ENCODE results near the gene QKI.

Gene QKI

GRCh38 chr6:163392533-163392932, 22.0 kb upstream of the QKI start:
- DNase-seq: no peak

DNA sequence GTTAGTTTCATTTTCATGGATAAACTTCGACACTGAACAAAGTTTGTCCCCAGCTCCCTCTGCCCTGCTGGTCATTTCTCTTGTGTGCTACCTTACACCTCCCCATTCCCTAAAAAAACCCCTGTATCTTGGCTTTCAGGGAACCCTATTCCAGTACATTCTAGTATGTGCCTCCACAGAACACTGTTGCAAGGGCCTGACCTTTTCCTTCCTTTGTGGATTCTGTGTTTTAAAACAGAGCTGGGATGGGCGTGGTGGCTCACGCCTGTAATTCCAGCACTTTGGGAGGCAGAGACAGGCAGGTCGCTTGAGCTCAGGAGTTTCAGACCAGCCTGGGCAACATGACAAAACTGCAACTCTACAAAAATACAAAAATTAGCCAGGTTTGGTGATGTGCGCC, 20.6 kb upstream of the QKI start:
- DNase-seq: no peak

DNA sequence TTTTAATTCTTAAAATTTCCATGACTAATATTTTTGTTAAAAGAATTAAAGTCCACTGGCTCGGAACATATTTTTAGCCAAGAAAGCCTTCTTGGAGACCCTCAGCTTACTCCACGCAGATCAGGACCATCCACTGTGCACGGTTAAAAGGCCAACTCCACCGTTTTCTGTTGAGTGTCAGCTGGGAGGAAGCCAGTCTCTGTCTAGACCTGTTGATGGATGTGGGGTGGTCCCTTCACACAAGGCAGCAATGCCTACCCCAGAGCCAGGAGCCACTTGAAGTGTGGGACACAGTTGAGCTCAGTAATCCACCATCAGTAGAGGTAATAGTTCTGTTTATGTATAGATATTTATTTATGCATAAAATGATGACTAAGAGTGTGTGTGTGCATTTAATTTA, 19.9 kb upstream of the QKI start:
- DNase-seq: no peak

DNA sequence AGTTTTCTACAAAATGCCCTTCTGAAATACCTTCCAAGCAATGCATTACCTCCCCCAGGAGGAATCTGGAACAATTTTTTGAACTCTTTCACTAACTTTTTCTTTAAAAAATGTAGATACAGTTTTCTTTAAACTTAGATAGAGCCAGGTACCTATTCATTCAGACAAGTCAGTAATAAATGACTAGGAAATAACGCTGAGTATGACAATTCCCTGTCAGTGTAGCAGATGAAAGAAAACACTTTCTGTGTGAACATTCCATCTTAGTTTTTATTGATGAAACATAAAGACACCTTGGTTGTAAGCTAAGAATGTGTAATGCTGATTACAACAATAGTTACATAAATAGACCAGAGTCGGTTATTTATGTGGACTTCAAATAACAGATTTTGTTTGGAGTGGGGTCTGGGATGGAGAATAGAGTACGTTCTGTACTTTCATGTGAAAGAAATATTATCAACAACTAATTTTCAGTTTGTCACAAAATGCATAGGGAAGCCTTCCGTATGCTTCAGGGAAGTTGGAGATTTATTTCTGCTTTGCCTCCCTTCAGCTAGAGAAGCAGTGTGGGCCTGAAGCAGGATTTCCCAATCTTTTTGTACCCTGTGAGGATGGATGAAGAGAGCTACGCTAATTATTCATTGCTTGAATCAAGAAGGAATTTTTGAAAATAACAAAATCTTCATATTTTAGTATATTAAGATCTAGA, 19.2 kb upstream of the QKI start:
- DNase-seq: no peak

DNA sequence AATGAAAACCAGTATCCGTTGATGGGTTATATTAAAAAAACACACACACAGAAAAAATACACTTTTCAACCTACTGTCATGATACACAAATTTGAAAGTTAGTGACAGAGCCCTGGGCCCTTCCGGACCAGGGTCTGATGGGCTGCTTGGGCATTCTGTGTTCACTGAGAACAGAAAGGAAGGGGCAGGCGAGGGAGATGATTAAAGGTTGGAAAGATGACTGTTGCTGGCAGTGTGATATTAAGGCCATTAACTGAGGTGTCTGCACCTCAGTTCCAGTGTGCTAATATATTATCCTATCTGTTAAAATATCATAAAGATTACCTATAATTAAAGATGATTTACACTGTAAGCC, 18.7 kb upstream of the QKI start:
- no peak for DNase-seq

DNA sequence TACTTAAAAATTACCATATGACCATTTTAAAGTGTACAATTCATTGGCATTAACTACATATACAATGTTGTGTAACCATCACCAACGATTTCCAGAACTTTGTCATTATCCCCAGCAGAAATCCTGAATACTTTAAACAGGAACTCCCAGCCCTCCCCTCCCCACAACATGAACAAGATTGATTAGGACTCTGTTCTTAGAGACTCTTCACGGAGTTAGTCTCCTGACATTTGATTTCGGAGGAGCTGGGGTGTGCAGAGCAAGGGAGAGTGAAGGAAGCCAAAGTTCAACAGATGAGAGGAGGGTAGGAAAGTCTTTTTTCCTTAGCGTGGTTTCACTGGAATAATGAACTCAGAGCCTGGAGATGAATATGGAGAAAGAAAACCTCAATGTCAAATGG, 17.2 kb upstream of the QKI start:
- no peak for DNase-seq

DNA sequence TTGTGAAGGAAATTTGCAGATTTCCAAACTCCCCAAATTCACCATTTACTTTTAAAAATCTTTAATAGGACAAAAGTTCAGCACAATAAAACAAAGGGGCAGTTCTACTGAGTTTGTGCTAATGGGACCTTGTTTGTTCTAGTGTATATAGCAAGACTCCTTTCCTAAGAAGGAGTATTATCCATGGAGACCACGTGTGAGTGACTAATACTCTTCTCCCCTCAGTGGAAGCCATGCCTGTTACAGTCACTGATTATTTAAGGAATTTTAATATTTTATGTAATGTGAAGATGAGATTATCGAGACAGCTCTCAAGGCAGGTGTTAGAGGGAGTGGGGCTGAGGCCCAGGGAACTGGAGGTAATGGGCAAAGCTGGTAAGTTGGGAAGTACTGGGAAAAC, 16.4 kb upstream of the QKI start:
- DNase-seq: no peak

DNA sequence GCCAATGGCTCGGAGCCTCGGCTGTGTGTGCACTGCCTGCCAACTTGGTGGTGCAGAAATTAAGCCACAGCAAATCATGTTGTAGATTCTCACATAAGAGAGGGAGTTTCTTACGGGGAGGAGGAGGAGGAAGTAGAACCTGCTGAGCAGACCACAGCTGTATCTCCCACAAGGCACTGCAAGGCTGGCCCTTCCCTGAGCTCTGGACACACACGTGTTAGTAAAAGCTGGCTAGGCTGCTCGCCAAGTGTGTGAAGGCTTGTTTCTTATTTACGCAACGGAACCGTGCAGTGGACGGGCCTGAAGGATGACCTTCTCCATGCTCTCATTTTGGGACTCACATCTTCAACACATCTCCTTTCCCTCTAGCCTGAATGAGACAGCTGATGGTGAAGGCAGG, 15.7 kb upstream of the QKI start:
- DNase-seq: no peak

DNA sequence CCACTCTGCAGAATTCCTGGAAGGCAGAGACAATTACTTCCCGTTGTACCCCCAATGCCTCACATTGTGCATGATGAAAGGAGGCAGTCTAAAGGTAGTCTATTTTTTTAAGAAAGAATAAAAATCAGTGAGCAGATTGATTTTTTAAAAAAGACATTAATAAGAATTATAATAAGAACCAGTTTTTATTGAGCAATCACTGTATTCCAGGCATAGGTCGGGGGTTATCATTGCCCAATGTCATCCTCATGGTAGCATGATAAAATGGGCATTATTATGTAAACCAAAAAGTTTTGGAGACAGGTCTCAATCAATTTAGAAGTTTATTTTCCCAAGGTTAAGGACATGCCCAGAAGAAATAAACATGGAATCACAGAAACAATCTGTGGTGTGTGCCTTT, 14.0 kb upstream of the QKI start:
- no peak for DNase-seq

GRCh38 chr6:163401039-163401885, 13.3 kb upstream of the QKI start:
- DNase-seq: no peak

DNA sequence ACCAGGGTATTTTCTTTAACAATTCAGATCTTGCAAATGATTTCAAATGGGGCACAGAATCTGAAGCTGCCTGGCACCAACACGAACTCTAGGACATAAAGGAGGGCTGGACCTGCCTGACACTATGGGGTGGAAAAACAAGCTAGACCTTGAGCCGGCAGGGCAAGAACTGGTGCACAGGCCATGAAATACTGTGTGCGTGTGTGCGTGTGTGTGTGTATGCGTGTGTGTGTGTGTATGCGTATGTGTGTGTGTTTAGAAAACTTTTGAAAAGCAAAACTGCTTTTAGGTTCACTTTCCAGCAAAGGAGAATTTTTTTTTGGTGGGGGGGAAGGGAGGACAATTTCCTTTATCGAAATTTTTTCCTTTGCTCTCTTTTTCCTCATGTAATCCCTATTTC, 11.9 kb upstream of the QKI start:
- no peak for DNase-seq

GRCh38 chr6:163404825-163405265, 9.7 kb upstream of the QKI start:
- no peak for DNase-seq

DNA sequence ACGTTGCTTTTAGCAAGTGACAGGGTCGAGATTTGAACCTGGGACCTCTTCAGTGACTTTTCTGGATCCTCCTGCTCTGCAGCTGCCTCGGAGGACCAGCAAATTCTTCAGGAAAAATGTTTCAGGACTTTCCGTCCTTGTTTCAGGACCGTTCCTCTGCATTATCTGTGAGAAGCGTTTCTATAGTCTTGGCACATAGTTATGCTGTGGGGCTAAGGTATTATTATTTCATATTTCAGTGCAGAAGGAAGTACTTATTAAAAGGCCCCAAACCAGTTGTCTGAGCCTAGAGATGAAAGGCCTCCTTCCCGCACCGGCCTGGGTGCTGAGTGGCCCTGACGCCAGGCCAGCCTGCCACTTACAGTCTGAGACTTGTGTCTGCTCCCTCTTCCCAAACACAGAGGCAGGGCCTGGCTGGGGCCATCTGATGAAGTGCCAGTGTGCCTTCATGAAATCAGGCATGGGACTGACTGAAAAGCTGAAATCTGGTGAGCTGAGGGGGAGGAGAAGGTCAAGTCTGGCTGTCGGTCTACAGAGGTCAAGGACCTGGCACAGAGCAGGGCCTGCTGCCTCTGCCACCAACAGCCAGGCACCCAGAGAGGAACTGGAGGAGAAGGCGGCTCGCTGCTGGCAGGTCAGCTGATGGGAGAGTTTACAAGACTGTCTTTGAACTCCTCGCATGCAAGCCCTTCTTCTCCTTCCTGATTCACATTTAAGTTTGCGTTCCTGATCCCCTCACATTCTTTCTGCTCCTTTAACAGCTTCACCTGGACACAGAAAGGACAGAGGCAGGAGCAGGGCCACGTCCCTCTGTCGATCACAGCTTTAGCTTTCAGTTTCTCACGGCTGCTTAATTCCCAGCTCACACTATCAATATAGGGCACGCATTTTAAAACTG, 8.9 kb upstream of the QKI start:
- no peak for DNase-seq

DNA sequence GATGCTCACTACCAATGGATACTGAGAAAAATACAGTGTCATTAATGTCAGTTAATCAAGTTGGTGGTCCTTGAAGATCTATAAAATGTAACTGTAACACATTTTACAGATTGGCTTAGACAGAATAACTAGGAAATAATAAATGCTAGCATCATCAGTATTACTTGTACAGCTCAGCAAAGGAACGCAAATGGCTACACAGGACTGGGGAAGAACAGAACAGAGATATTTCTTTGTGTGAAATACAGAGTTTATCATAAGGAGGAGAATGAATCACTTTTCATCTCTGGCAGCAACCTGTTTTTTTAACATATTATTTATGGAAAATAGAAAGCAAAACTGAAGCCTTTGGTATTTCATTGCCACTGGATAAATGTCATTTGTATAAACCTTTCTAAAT, 8.2 kb upstream of the QKI start:
- DNase-seq: no peak

DNA sequence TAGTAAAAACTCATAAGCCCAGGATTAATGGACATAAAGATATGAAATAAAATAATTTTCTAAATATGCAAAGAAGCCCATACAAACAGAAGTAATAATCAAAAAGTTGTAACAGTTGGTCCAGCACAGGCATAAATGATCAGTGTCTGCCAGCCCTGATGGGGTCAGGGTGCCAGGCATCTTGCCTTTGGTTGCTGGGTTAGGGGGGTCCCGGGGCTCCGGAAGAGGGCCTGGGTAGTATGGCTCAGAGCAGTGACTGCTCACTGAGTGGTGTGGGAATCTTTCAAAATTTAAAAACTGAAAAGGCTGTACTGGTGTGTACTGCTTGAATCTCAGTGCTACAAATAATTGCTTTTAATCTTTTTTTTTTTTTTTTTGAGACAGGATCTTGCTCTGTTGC, 7.7 kb upstream of the QKI start:
- DNase-seq: no peak

GRCh38 chr6:163408352-163408991, 6.0 kb upstream of the QKI start:
- no peak for DNase-seq

- no peak for DNase-seq
Observed at GRCh38 chr6:163409712-163410111, 4.8 kb upstream of the QKI start.

GRCh38 chr6:163412341-163412740, 2.2 kb upstream of the QKI start:
- DNase-seq: no peak

DNA sequence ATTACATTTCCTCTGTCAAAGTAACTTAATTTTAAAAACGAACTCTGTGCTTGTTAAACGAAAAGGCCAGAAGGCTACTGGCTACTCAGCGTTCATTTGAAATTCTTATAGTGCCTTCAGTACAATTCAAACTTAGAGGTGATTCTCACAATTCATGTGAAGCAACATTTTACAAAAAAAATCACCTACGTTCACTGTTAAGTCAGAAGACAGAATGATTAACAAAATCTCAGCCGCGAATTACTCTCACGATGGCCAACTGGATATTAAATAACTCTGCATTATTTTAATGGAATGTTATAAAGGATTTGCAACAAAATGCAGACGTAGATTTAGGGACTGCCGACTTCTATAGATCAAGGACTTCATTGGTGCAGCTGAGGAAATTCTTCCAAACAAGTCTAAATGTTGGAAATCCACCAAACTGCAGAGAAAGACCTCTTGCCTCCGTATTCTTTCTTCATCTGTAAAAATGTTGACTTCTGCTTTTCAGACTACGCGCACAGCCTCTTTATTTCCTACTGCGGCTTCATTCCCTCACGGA, 1.6 kb upstream of the QKI start:
- DNase-seq: no peak

- DNase-seq: peak; percentile 96
Observed at GRCh38 chr6:163413345-163414116, 987 bp upstream of the QKI start.

DNA sequence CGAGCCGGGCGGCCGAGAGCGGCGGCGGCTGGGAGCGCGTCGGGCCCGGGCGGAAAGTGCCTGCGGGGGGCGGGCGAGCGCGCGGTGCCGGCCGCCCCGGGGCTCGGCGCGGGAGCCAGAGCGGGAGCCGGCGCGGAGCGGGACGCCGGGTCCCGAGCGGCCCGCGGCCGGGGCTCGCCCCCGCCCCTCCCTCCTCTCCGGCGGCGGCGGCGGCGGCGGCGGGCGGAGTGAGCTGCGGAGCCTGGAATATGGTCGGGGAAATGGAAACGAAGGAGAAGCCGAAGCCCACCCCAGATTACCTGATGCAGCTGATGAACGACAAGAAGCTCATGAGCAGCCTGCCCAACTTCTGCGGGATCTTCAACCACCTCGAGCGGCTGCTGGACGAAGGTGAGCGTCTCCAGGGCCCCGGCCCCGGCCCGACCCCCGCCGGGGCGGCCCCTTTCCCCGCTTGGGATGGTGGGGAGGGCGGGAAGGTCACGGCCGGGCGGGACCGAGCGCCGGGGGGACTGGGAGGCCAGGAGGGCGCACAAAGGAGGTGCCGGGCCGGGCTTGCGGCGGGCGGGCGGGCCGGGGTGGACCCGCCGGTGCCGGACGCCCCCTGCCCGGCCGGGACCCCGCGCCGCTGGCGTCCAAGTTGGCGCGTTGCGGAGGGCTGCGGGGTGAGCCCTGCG, 565 bp downstream of the QKI start:
- DNase-seq: peak; percentile 34

All from central memory CD4-positive, alpha-beta T cell (primary cell).